Measurements from ENCODE around the gene CEACAM20.
"Not testable (repeated sequence)": the region's sequence is repeated elsewhere in the genome, so short reads cannot be mapped to it uniquely, and the experiment has no call there.

- TF ChIP-seq POLR2AphosphoS5 (IDR thresholded peaks at IDR 0.05; ENCODE audit: low read depth); CTCF (IDR thresholded peaks at IDR 0.05; ENCODE audit: insufficient read depth, low read length); GABPA (IDR thresholded peaks at IDR 0.05; ENCODE audit: low read depth); REST (IDR thresholded peaks at IDR 0.05; ENCODE audit: insufficient replicate concordance, low read depth); SPI1 (IDR thresholded peaks at IDR 0.05; ENCODE audit: borderline replicate concordance, low read depth): not testable (repeated sequence)
These were observed 5.9 kb upstream of the CEACAM20 start for GRCh38 chr19:44535361-44535760.

Data from HL-60 (cell line).